ENCODE results near the gene TSPAN33. TPM values are rescaled to one million over a fixed set of nuclear protein-coding genes. Genes with fewer than 3 reads are reported as not detected.
"Not testable (repeated sequence)": the region's sequence is repeated elsewhere in the genome, so short reads cannot be mapped to it uniquely, and the experiment has no call there.

The TSPAN33 gene
- total RNA-seq, 2 experiments from 2014 or later: 17.7 to 19.2 TPM

GRCh38 chr7:129166745-129167144 is 22.2 kb downstream of the TSPAN33 start:
- CTCF ChIA-PET: interaction anchor here (1.0 to 1.9 kb wide), 3 partner anchors 43 to 52 kb away, joined by 3 to 7 read pairs (median 4); no protein-coding TSS in a partner anchor
- POLR2A ChIA-PET: no interaction called here

- POLR2A ChIA-PET: no interaction called here
- CTCF ChIA-PET: interaction anchor here (0.6 to 0.8 kb wide), 2 partner anchors 51 to 705 kb away, joined by 3 to 4 read pairs; no protein-coding TSS in a partner anchor
These were observed 23.3 kb downstream of the TSPAN33 start for GRCh38 chr7:129167817-129168216.

- CTCF ChIA-PET: interaction anchor here (0.6 to 0.9 kb wide), 3 partner anchors 42 to 704 kb away, joined by 3 to 4 read pairs (median 3); no protein-coding TSS in a partner anchor
- POLR2A ChIA-PET: no interaction called here
These were observed 23.9 kb downstream of the TSPAN33 start for GRCh38 chr7:129168231-129169021.

GRCh38 chr7:129169171-129169671 is 24.7 kb downstream of the TSPAN33 start:
- POLR2A ChIA-PET: no interaction called here

GRCh38 chr7:129169686-129170440 is 25.4 kb downstream of the TSPAN33 start:
- ChIA-PET CTCF (interaction anchor here (1.0 to 1.9 kb wide), 3 partner anchors 9 to 49 kb away, joined by 3 to 6 read pairs (median 3); no protein-coding TSS in a partner anchor), POLR2A (no interaction called here)

More at GRCh38 chr7:129169171-129169671, 24.7 kb downstream of the TSPAN33 start:
- CTCF ChIA-PET: interaction anchor here (0.9 to 1.9 kb wide), 4 partner anchors 8 to 50 kb away, joined by 3 to 6 read pairs (median 3); no protein-coding TSS in a partner anchor

- POLR2A ChIA-PET: interaction anchor here (0.5 kb wide), 1 partner anchor 48 kb away, joined by 6 read pairs; no protein-coding TSS in a partner anchor
- CTCF ChIA-PET: interaction anchor here (1.9 kb wide), 1 partner anchor 48 kb away, joined by 6 read pairs; no protein-coding TSS in a partner anchor
These were observed 26.0 kb downstream of the TSPAN33 start for GRCh38 chr7:129170441-129171021.

GRCh38 chr7:129173861-129174260 is 29.4 kb downstream of the TSPAN33 start:
- POLR2A ChIA-PET, CTCF ChIA-PET: not testable (repeated sequence)

GRCh38 chr7:129176916-129177710 is 32.6 kb downstream of the TSPAN33 start:
- ChIA-PET CTCF (interaction anchor here (1.7 kb wide), 1 partner anchor 13 kb away, joined by 6 read pairs; no protein-coding TSS in a partner anchor), POLR2A (no interaction called here)

- POLR2A ChIA-PET: no interaction called here
These were observed 40.6 kb downstream of the TSPAN33 start for GRCh38 chr7:129184981-129185670.

GRCh38 chr7:129186749-129187260 is 42.3 kb downstream of the TSPAN33 start:
- ChIA-PET CTCF (interaction anchor here (0.7 kb wide), 1 partner anchor 840 kb away, joined by 3 read pairs; no protein-coding TSS in a partner anchor), POLR2A (no interaction called here)

More at GRCh38 chr7:129184981-129185670, 40.6 kb downstream of the TSPAN33 start:
- CTCF ChIA-PET: interaction anchor here (0.7 kb wide), 1 partner anchor 7 kb away, joined by 3 read pairs; no protein-coding TSS in a partner anchor

GRCh38 chr7:129187681-129188371 is 43.3 kb downstream of the TSPAN33 start:
- POLR2A ChIA-PET: no interaction called here
- CTCF ChIA-PET: interaction anchor here (1.1 kb wide), 1 partner anchor 24 kb away, joined by 4 read pairs; no protein-coding TSS in a partner anchor

- POLR2A ChIA-PET: no interaction called here
- CTCF ChIA-PET: interaction anchor here (1.0 to 1.1 kb wide), 2 partner anchors 25 to 84 kb away, joined by 3 to 4 read pairs; no protein-coding TSS in a partner anchor
These were observed 43.9 kb downstream of the TSPAN33 start, which contains the start of gene SMO for GRCh38 chr7:129188372-129188891. SMO (plus strand) TSS chr7:129188633; CDS start chr7:129189152, 519 bp downstream.

- POLR2A ChIA-PET: no interaction called here
- CTCF ChIA-PET: interaction anchor here (1.0 to 1.1 kb wide), 2 partner anchors 25 to 83 kb away, joined by 3 to 4 read pairs; no protein-coding TSS in a partner anchor
These were observed 44.6 kb downstream of the TSPAN33 start for GRCh38 chr7:129188892-129189660.

GRCh38 chr7:129189661-129190310 is 45.3 kb downstream of the TSPAN33 start:
- ChIA-PET CTCF (no interaction called here), POLR2A (no interaction called here)

GRCh38 chr7:129191272-129191671 is 46.8 kb downstream of the TSPAN33 start:
- CTCF ChIA-PET: no interaction called here

More at GRCh38 chr7:129191272-129191671, 46.8 kb downstream of the TSPAN33 start:
- POLR2A ChIA-PET: no interaction called here

All from activated CD8-positive, alpha-beta memory T cell treated with anti-CD3 and anti-CD28 coated beads for 36 hours (primary cell).